Peyer's patch (tissue), 4 donors: Measurements from ENCODE around the gene OARD1.
A peak's percentile ranks its signal among the peaks of the same experiment; 100 is the strongest.

Source experiments
- CTCF ChIP-seq, 6 experiments: fragments of 450-650 bp in 4 of 6; fragments of 200-600 bp in 2 of 6; sonication (generic) in 1 of 6; IDR thresholded peaks; one replicate each; pipeline ENCODE4 v1.5.1; 2017 to 2019; ENCODE audit warnings: antibody characterized with exemption in 6 of 6, mild to moderate bottlenecking in 3 of 6, moderate library complexity in 1 of 6
- POLR2A ChIP-seq, 2 donors: fragments of 450-650 bp; IDR thresholded peaks; one replicate each; pipeline ENCODE4 v1.5.1; 2017; ENCODE audit warnings: antibody characterized with exemption in 2 of 2, mild to moderate bottlenecking in 2 of 2, moderate library complexity in 2 of 2

GRCh38 chr6:41027799-41028560 lies 44.2 kb downstream of the OARD1 start:
- peak; percentile 93 to 99 (median 97) for TF ChIP-seq CTCF (IDR thresholded peaks at IDR 0.05)
- TF ChIP-seq POLR2A (IDR thresholded peaks at IDR 0.05), result no peak
